Thymus (tissue), 2 donors: ENCODE data around the gene CRTC1. TPM values are rescaled to one million over a fixed set of nuclear protein-coding genes. Genes with fewer than 3 reads are reported as not detected.

Source experiments
- polyA plus RNA-seq: library from polyadenylated mRNA; stranded (reverse); fragments of 200-250 nt; gene quantifications from one replicate; pipeline ENCODE4 v1.2.3, GENCODE V29; 2013
- total RNA-seq: library from RNA; stranded (reverse); fragments of 120-200 nt; gene quantifications from one replicate; pipeline ENCODE4 v1.2.4, GENCODE V29; 2013
- donor health status: healthy.

CRTC1 gene
- total and polyA plus RNA-seq, 2 donors = 1.2 to 9.7 TPM

Other genes with a start within 250 kb of the CRTC1 start
- gene ISYNA1, start 245.5 kb upstream of the CRTC1 start, total RNA-seq = 14.2 TPM
- gene ISYNA1, start 245.5 kb upstream of the CRTC1 start, polyA plus RNA-seq = 66.1 TPM
- 6.8 TPM for gene ELL, start 161.6 kb upstream of the CRTC1 start, total RNA-seq
- gene ELL, start 161.6 kb upstream of the CRTC1 start, polyA plus RNA-seq = 14.3 TPM
- gene FKBP8, start 140.1 kb upstream of the CRTC1 start, total RNA-seq = 153 TPM
- 232 TPM for gene FKBP8, start 140.1 kb upstream of the CRTC1 start, polyA plus RNA-seq
- 42.6 TPM for gene KXD1, start 125.8 kb upstream of the CRTC1 start, total RNA-seq
- 81.9 TPM for gene KXD1, start 125.8 kb upstream of the CRTC1 start, polyA plus RNA-seq
- 1,679 TPM for gene UBA52, start 111.8 kb upstream of the CRTC1 start, total RNA-seq
- gene UBA52, start 111.8 kb upstream of the CRTC1 start, polyA plus RNA-seq = 1,270 TPM
- gene REX1BD, start 94.9 kb upstream of the CRTC1 start, total RNA-seq = 72.2 TPM
- gene REX1BD, start 94.9 kb upstream of the CRTC1 start, polyA plus RNA-seq = 104 TPM
- 0.33 TPM for gene CRLF1, start 76.9 kb upstream of the CRTC1 start, total RNA-seq
- gene CRLF1, start 76.9 kb upstream of the CRTC1 start, polyA plus RNA-seq = 17.9 TPM
- gene TMEM59L, start 70.8 kb upstream of the CRTC1 start, total RNA-seq = not detected
- gene TMEM59L, start 70.8 kb upstream of the CRTC1 start, polyA plus RNA-seq = 0.96 TPM
- 0.99 TPM for gene KLHL26, start 46.7 kb upstream of the CRTC1 start, total RNA-seq
- gene KLHL26, start 46.7 kb upstream of the CRTC1 start, polyA plus RNA-seq = 4.0 TPM
- 0.09 TPM for gene COMP, start 107.6 kb downstream of the CRTC1 start, total RNA-seq
- gene COMP, start 107.6 kb downstream of the CRTC1 start, polyA plus RNA-seq = 1.5 TPM
- gene UPF1, start 148.3 kb downstream of the CRTC1 start, total RNA-seq = 25.4 TPM
- gene UPF1, start 148.3 kb downstream of the CRTC1 start, polyA plus RNA-seq = 61.0 TPM
- 0.28 TPM for gene CERS1, start 212.5 kb downstream of the CRTC1 start, total RNA-seq
- gene CERS1, start 212.5 kb downstream of the CRTC1 start, polyA plus RNA-seq = 0.41 TPM
- 197 TPM for gene COPE, start 235.7 kb downstream of the CRTC1 start, total RNA-seq
- 180 TPM for gene COPE, start 235.7 kb downstream of the CRTC1 start, polyA plus RNA-seq
- 54.9 TPM for gene DDX49, start 236.0 kb downstream of the CRTC1 start, total RNA-seq
- gene DDX49, start 236.0 kb downstream of the CRTC1 start, polyA plus RNA-seq = 42.8 TPM